WTC11 (cell line): ENCODE results near the gene KRCC1.
"Not testable (repeated sequence)": the region's sequence is repeated elsewhere in the genome, so short reads cannot be mapped to it uniquely, and the experiment has no call there.

ENCODE experiments used
- ATF1 ChIP-seq: sonication (generic); formaldehyde crosslinking; IDR thresholded peaks from 2 replicates; pipeline ENCODE4 v1.8.1; 2023; ENCODE audit warnings: mild to moderate bottlenecking, moderate library complexity, missing genetic modification reagents
- ATF3 ChIP-seq: sonication (generic); formaldehyde crosslinking; conservative IDR thresholded peaks from 2 replicates; pipeline ENCODE4 v1.8.1; 2022; ENCODE audit warnings: mild to moderate bottlenecking, missing genetic modification reagents
- CTCF ChIP-seq: fragments of 200-600 bp; IDR thresholded peaks from 2 replicates; pipeline ENCODE4 v1.8.0; 2022; ENCODE audit warnings: antibody characterized with exemption
- E2F1 ChIP-seq: sonication (generic); formaldehyde crosslinking; IDR thresholded peaks from 2 replicates; pipeline ENCODE4 v1.8.0; 2022; ENCODE audit warnings: mild to moderate bottlenecking, missing genetic modification reagents
- ESRRA ChIP-seq: sonication (generic); formaldehyde crosslinking; IDR thresholded peaks from 2 replicates; pipeline ENCODE4 v1.8.1; 2022; ENCODE audit warnings: mild to moderate bottlenecking, missing genetic modification reagents, borderline replicate concordance
- JUN ChIP-seq: sonication (generic); formaldehyde crosslinking; IDR thresholded peaks from 2 replicates; pipeline ENCODE4 v1.8.0; 2023; ENCODE audit warnings: mild to moderate bottlenecking, missing genetic modification reagents
- MAX ChIP-seq: sonication (generic); formaldehyde crosslinking; IDR thresholded peaks from 2 replicates; pipeline ENCODE4 v1.8.0; 2022; ENCODE audit warnings: mild to moderate bottlenecking, missing genetic modification reagents
- NFE2L1 ChIP-seq: sonication (generic); formaldehyde crosslinking; IDR thresholded peaks from 2 replicates; pipeline ENCODE4 v1.8.1; 2023; ENCODE audit warnings: missing genetic modification reagents
- NR2C2 ChIP-seq: sonication (generic); formaldehyde crosslinking; IDR thresholded peaks from 2 replicates; pipeline ENCODE4 v1.8.0; 2022; ENCODE audit warnings: mild to moderate bottlenecking, missing genetic modification reagents
- RORB ChIP-seq: fragments of 250-450 bp; sonication (Bioruptor Pico); IDR thresholded peaks from 2 replicates; pipeline ENCODE4 v1.9.0; 2021; ENCODE audit warnings: mild to moderate bottlenecking
- TEAD4 ChIP-seq: sonication (generic); formaldehyde crosslinking; IDR thresholded peaks from 2 replicates; pipeline ENCODE4 v1.8.0; 2022; ENCODE audit warnings: mild to moderate bottlenecking, missing genetic modification reagents
- USF2 ChIP-seq: sonication (generic); formaldehyde crosslinking; IDR thresholded peaks from 2 replicates; pipeline ENCODE4 v1.8.1; 2023; ENCODE audit warnings: mild to moderate bottlenecking, missing genetic modification reagents, moderate library complexity
- ZBTB43 ChIP-seq: sonication (generic); formaldehyde crosslinking; IDR thresholded peaks from 2 replicates; pipeline ENCODE4 v1.8.1; 2023; ENCODE audit warnings: mild to moderate bottlenecking, missing genetic modification reagents
- ZNF416 ChIP-seq: fragments of 250-450 bp; sonication (Bioruptor Pico); IDR thresholded peaks from 2 replicates; pipeline ENCODE4 v1.9.0; 2021; ENCODE audit warnings: mild to moderate bottlenecking, inconsistent platforms

- not testable (repeated sequence) for TF ChIP-seq JUN (CRISPR knock-in tag); E2F1 (CRISPR knock-in tag); CTCF; ESRRA (CRISPR knock-in tag); USF2 (CRISPR knock-in tag); ZBTB43 (CRISPR knock-in tag); RORB; ZNF416; TEAD4 (CRISPR knock-in tag); MAX; NFE2L1 (CRISPR knock-in tag); ATF3 (CRISPR knock-in tag); ATF1 (CRISPR knock-in tag); NR2C2 (CRISPR knock-in tag)
Measured at GRCh38 chr2:87981182-87981581, 74.4 kb downstream of the KRCC1 start.
